ENCODE data around the gene ITPRIP. TPM values are rescaled to one million over a fixed set of nuclear protein-coding genes. Genes with fewer than 3 reads are reported as not detected.

ITPRIP gene
- total RNA-seq, 1 donor, result 10.8 TPM

Small RNAs within 50 kb of the gene (small RNA-seq; reads per million reads assigned to genes)
- gene MIR4482, result not detected

Other genes with a start within 250 kb of the ITPRIP start
- gene SFR1, start 216.3 kb downstream of the ITPRIP start, total RNA-seq, result 5.4 TPM
- 0.54 TPM for gene CFAP43, start 106.1 kb downstream of the ITPRIP start, total RNA-seq
- 42.5 TPM for gene GSTO1, start 83.6 kb downstream of the ITPRIP start, total RNA-seq
- gene GSTO2, start 69.3 kb downstream of the ITPRIP start, total RNA-seq, result 5.7 TPM
- under 0.01 TPM for gene CFAP58, start 15.4 kb upstream of the ITPRIP start, total RNA-seq

All from hematopoietic multipotent progenitor cell (in vitro differentiated cells).